ENCODE measurements around the gene NIPAL1. TPM values are rescaled to one million over a fixed set of nuclear protein-coding genes. Genes with fewer than 3 reads are reported as not detected.

Gene NIPAL1
- total RNA-seq, 2 donors from 2014 or later, result 1.0 to 1.6 TPM

DNA sequence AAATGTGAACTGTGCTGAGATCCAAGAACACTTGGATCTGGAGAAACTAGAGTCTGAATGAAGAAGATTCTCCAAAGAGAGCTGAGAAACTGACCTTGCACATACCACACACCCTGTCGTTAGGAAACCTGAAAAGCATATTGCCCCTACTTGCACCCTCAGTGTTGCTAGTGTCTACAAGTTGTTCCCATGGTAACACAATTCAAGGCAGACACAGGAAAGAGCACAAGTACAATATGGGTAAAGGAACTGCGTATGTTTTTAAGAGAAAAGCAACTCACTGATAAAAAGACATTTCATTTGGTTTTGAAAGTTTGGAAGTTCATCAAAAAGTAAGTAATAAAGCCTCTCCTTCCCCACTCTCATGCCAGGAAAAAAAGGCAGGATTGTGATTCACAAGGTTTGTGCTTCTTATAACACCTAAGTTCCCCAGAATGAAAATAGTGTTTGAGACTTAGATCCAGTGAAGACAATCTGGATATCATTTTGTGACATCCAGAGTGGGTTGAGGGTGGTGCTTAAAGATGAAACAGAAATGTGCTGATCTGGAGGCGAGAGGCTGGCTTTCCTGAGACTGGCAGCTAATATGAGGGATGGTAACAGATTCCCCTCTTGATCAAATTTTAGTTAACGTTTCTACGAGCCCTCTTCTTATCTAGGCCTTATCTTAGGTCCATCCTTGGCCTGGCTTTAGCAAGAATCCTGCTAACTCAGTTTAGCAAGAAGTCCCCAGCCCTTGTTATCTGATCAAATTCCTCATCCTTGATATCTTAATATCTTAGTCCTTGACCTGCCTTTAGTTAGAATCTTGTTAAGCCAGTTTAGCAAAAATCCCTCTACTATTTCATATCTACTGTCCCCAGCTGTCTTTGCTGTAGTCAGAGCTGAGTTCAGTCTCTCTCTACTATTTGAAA is 42.3 kb downstream of the NIPAL1 start:
- 63 to 69% methylated on average over 5 of the region's 5 CpGs for WGBS, 2 donors
- H3K27ac ChIP-seq, result no peak overlapping the region
- no peak for TF ChIP-seq POLR2A (IDR thresholded peaks at IDR 0.05)
- TF ChIP-seq, protein P1, sequence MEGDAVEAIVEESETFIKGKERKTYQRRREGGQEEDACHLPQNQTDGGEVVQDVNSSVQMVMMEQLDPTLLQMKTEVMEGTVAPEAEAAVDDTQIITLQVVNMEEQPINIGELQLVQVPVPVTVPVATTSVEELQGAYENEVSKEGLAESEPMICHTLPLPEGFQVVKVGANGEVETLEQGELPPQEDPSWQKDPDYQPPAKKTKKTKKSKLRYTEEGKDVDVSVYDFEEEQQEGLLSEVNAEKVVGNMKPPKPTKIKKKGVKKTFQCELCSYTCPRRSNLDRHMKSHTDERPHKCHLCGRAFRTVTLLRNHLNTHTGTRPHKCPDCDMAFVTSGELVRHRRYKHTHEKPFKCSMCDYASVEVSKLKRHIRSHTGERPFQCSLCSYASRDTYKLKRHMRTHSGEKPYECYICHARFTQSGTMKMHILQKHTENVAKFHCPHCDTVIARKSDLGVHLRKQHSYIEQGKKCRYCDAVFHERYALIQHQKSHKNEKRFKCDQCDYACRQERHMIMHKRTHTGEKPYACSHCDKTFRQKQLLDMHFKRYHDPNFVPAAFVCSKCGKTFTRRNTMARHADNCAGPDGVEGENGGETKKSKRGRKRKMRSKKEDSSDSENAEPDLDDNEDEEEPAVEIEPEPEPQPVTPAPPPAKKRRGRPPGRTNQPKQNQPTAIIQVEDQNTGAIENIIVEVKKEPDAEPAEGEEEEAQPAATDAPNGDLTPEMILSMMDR (IDR thresholded peaks at IDR 0.05), result no peak

DNA sequence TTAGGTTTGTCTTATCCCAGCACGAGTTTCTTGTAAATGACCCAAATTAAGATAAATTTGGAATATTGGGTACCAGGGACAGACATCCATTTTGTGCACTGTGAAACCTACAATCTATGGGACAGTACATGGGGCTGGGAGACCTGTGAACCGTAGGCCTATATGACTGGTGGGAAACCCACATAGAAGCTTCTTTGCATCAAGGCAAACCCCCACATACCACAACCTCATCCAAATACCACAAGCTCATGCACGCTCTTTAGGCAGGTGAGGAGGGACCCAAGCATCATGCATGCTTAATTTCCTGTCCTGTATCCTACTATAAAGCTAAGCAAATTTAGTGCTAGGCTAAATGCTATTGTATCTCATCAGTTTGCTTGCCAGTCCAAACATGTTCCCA is 47.8 kb downstream of the NIPAL1 start:
- H3K27me3 ChIP-seq, result no peaks in the 10 kb centered on the region
- no peak for DNase-seq
- intact Hi-C loops (cut with DNase I), result no loop called here
- TF ChIP-seq POLR2A (IDR thresholded peaks at IDR 0.05), result no peak
- H3K4me1 ChIP-seq, result no peaks in the 10 kb centered on the region
- no peak overlapping the region for H3K27ac ChIP-seq
- H3K9me3 ChIP-seq, result no peaks in the 10 kb centered on the region
- no peak overlapping the region for H3K4me3 ChIP-seq
- 77 to 83% methylated on average over 3 of the region's 3 CpGs for WGBS, 2 donors
- ATAC-seq, result no peak
- H3K36me3 ChIP-seq (replicated peaks in 1 of 2; ENCODE audit: insufficient read depth in 1 of 2, low read depth in 2 of 2), result no peaks in the 10 kb centered on the region

More for the DNA sequence above, 42.3 kb downstream of the NIPAL1 start:
- no peaks in the 10 kb centered on the region for H3K9me3 ChIP-seq
- H3K27me3 ChIP-seq, result no peaks in the 10 kb centered on the region
- H3K36me3 ChIP-seq (replicated peaks in 1 of 2; ENCODE audit: insufficient read depth in 1 of 2, low read depth in 2 of 2), result no peaks in the 10 kb centered on the region
- no peaks in the 10 kb centered on the region for H3K4me1 ChIP-seq
- DNase-seq (no peak), ATAC-seq (no peak)
- no peak overlapping the region for H3K4me3 ChIP-seq
- intact Hi-C loops (cut with DNase I), result no loop called here

DNA sequence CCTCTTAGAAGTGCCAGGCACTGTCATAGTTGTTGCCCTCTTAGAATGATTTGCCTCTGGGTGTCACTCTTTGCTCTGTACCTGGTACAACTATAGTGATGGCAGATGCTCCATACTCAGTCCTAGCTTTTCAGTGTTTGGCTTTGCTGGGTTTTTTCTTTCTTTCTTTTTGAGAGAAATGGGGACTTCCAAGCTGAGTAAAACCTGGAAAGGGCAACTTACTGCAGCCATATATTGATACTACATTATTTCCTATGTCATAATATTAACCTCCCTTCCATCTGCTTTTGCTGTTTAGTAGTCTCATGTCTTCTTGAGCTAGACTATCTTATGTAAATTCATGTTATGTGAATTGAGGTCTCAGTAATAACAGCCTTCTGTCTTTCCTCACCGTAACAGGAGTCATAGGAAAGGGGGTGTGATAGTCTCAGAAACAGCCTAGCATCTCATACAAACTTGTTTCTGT is 49.0 kb downstream of the NIPAL1 start:
- intact Hi-C loops (cut with DNase I), result no loop called here
- DNase-seq (no peak), ATAC-seq (no peak)
- H3K4me1 ChIP-seq, result no peaks in the 10 kb centered on the region
- H3K4me3 ChIP-seq, result no peak overlapping the region
- 85 to 100% methylated on average over 1 of the region's 1 CpG for WGBS, 2 donors
- no peaks in the 10 kb centered on the region for H3K27me3 ChIP-seq
- no peak for TF ChIP-seq POLR2A (IDR thresholded peaks at IDR 0.05)
- TF ChIP-seq, protein P1 (IDR thresholded peaks at IDR 0.05), result no peak
- no peaks in the 10 kb centered on the region for H3K9me3 ChIP-seq
- H3K27ac ChIP-seq, result no peak overlapping the region
- H3K36me3 ChIP-seq (replicated peaks in 1 of 2; ENCODE audit: insufficient read depth in 1 of 2, low read depth in 2 of 2), result no peaks in the 10 kb centered on the region

DNA sequence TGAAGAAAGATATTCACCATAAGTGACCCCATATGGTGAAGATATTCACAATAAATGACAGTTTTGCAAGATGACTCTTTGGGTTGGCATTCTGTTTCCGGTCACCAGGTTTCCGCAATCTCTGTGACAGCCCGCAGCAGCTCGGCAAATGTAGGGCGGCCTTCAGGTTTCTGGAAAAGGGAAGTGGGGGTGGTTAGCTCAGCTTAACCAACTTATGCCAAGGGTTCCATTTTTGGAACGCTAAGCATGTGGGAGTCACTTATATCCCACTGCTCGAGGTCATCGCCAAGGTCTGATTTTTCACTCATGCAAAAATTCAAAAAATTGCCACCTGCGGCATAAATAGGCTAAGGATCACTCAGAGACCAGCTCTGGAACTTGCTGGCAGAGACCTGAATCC is 51.0 kb downstream of the NIPAL1 start:
- no peak for ATAC-seq
- 81 to 89% methylated on average over 9 of the region's 9 CpGs for WGBS, 2 donors

DNA sequence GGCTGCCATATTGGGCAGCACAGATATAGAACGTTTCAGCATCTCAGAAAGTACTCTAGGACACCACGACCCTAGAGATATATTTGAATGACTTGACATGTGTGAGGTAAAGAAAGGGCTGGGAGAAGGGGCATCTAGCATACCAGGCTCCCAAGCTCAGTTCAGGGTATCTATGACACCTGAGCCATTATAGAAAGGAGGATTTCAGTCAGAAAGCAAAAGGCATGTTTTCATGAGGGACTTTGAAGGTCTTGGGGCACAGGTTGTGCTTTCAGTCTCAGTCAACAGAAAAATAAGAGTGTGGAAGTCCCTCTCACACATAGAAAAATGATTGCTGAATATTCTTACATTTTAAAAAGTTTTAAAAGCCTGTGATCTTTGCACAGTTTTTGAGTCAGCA is 51.6 kb downstream of the NIPAL1 start:
- Histone ChIP-seq H3K36me3 (replicated peaks in 1 of 2; ENCODE audit: insufficient read depth in 1 of 2, low read depth in 2 of 2) (no peaks in the 10 kb centered on the region), H3K4me1 (no peaks in the 10 kb centered on the region), H3K27me3 (no peaks in the 10 kb centered on the region), H3K4me3 (no peak overlapping the region), H3K27ac (no peak overlapping the region), H3K9me3 (no peaks in the 10 kb centered on the region)
- intact Hi-C loops (cut with DNase I), result no loop called here
- TF ChIP-seq POLR2A (IDR thresholded peaks at IDR 0.05), result no peak
- TF ChIP-seq, protein P1 (IDR thresholded peaks at IDR 0.05), result no peak
- ATAC-seq, result no peak
- no peak for DNase-seq
- whole genome bisulfite sequencing, 2 donors, result 53 to 63% methylated on average over 2 of the region's 2 CpGs

More for the DNA sequence above, 51.0 kb downstream of the NIPAL1 start:
- TF ChIP-seq POLR2A (IDR thresholded peaks at IDR 0.05), result no peak
- TF ChIP-seq, protein P1 (IDR thresholded peaks at IDR 0.05), result no peak
- Histone ChIP-seq H3K36me3 (replicated peaks in 1 of 2; ENCODE audit: insufficient read depth in 1 of 2, low read depth in 2 of 2) (no peaks in the 10 kb centered on the region), H3K4me3 (no peak overlapping the region), H3K4me1 (no peaks in the 10 kb centered on the region), H3K27me3 (no peaks in the 10 kb centered on the region), H3K9me3 (no peaks in the 10 kb centered on the region), H3K27ac (no peak overlapping the region)
- intact Hi-C loops (cut with DNase I), result no loop called here
- no peak for DNase-seq

All from body of pancreas (tissue), 4 donors.